Pancreas (tissue), 10 donors: ENCODE results near the gene SAMD11. TPM values are rescaled to one million over a fixed set of nuclear protein-coding genes. Genes with fewer than 3 reads are reported as not detected.

ENCODE experiments used
- ATAC-seq, 4 donors: fragments of 200-7000 bp; cut with Tn5 transposase; one replicate each; pipeline versions ENCODE4 v1.8.0 to v1.9.1; 2020; ENCODE audit warnings: mild to moderate bottlenecking in 4 of 4, moderate library complexity in 4 of 4
- DNase-seq, 6 donors: peaks; one replicate each; pipeline ENCODE4 v3.0.0-alpha.2; 2020
- FAIRE-seq: peaks from 2 replicates; lab custom pipeline; 2012; peaks lifted over from hg19 to GRCh38; lab: Jason Lieb, UNC
- H3K27ac ChIP-seq, 4 donors: fragments of 200-600 bp; sonication (generic); 1 replicate in 3 of 4; 2 replicates in 1 of 4; pipeline versions ENCODE4 v1.5.0 to v1.8.0; 2020
- H3K27me3 ChIP-seq, 4 donors: fragments of 200-600 bp; one replicate each; pipeline ENCODE4 v1.8.0; 2021
- H3K36me3 ChIP-seq, 3 donors: fragments of 200-600 bp; sonication (generic) in 1 of 3; one replicate each; pipeline versions ENCODE4 v1.5.0 to v1.8.0; 2020 to 2021
- H3K4me1 ChIP-seq, 3 donors: fragments of 200-600 bp; one replicate each; pipeline ENCODE4 v1.8.0; 2021
- H3K4me3 ChIP-seq, 4 donors: fragments of 200-600 bp; sonication (generic) in 2 of 4; one replicate each; pipeline versions ENCODE4 v1.5.0 to v1.8.0; 2020 to 2021
- H3K9me3 ChIP-seq, 4 donors: fragments of 200-600 bp; one replicate each; pipeline ENCODE4 v1.8.0; 2021
- CTCF ChIP-seq, 4 donors: fragments of 200-600 bp; sonication (generic) in 3 of 4; IDR thresholded peaks; one replicate each; pipeline versions ENCODE4 v1.5.0 to v1.8.0; 2021; ENCODE audit warnings: antibody characterized with exemption in 4 of 4
- WGBS, 2 donors: extraction: QIAGEN DNeasy Blood & Tissue Kit; methylation state at CpG; one replicate each; pipeline ENCODE4 v1.1.7; 2013; 5-methylcytosine and 5-hydroxymethylcytosine counted together
- intact Hi-C, 3 donors: fragments of 100-400 bp; cut with DNase I; formaldehyde crosslinking; loops; one replicate each; pipeline versions ENCODE4 v1.11.1 to v1.14.2; 2022
- polyA plus RNA-seq, 2 donors: library from polyadenylated mRNA; stranded (reverse); fragments of 200-250 nt; gene quantifications; one replicate each; pipeline ENCODE4 v1.2.3, GENCODE V29; 2013
- total RNA-seq, 6 donors: library from RNA; stranded (reverse); fragmentation: NEBNext Ultra II Directional in 4 of 6; extraction: Animal tissue kit (Norgen Biotek cat#: 25700) in 4 of 6; gene quantifications; one replicate each; pipeline versions ENCODE4 v1.2.1 to v1.2.4, GENCODE V29; 2021 to 2023
- donor health status: healthy with polysubstance abuse.
- donor health status: DM: no; HTN: no; CAD: no; lungs with moderate emphysema.
- donor health status: DM: no; HTN: no; CAD: no.
- donor health status: control.
- donor health status: control.
- donor health status: Bipolar disorder and iron deficiency.
- donor health status: DM: yes; HTN: yes; CAD: no.
- donor health status: DM: no; HTN: no; CAD: no.
- donor health status: DM: no; HTN: no; CAD: no.
- donor health status: DM: yes; HTN: yes; CAD: no.

The SAMD11 gene
- total and polyA plus RNA-seq, 8 donors = 0.19 to 23.7 (median 3.5) TPM

GRCh38 chr1:903305-903704 lies 20.4 kb upstream of the SAMD11 start:
- no peak for TF ChIP-seq CTCF (IDR thresholded peaks at IDR 0.05)
- H3K4me1 ChIP-seq = no peaks in the 10 kb centered on the region
- H3K27me3 ChIP-seq = no peaks in the 10 kb centered on the region
- H3K36me3 ChIP-seq = no peaks in the 10 kb centered on the region
- H3K9me3 ChIP-seq = no peaks in the 10 kb centered on the region
- FAIRE-seq = no peak
- H3K27ac ChIP-seq = no peak overlapping the region
- no peak overlapping the region for H3K4me3 ChIP-seq
- intact Hi-C loops = loop anchor here in 1 of 3 donors (5.0 kb wide), 1 partner anchor 69 kb away; no protein-coding TSS in a partner anchor
- no peak for DNase-seq
- no peak for ATAC-seq
- 90 to 91% methylated on average over 10 of the region's 10 CpGs for WGBS, 2 donors

GRCh38 chr1:903721-904271 lies 19.9 kb upstream of the SAMD11 start:
- H3K4me1 ChIP-seq = no peaks in the 10 kb centered on the region
- intact Hi-C loops = loop anchor here in 1 of 3 donors (5.0 kb wide), 1 partner anchor 69 kb away; no protein-coding TSS in a partner anchor
- no peak overlapping the region for H3K27ac ChIP-seq
- WGBS, 2 donors = 75 to 83% methylated on average over 19 to 21 of the region's 21 CpGs
- DNase-seq (peak in 3 of 6 donors; percentile 24 to 80 (median 36)), FAIRE-seq (no peak), ATAC-seq (peak in 2 of 4 donors; percentile 2 to 3)
- H3K36me3 ChIP-seq = no peaks in the 10 kb centered on the region
- H3K27me3 ChIP-seq = no peaks in the 10 kb centered on the region
- H3K9me3 ChIP-seq = no peaks in the 10 kb centered on the region
- peak overlapping the region in 3 of 4 donors; percentile 6 to 47 (median 31) for H3K4me3 ChIP-seq
- no peak for TF ChIP-seq CTCF (IDR thresholded peaks at IDR 0.05)

- intact Hi-C loops = loop anchor here in 1 of 3 donors (5.0 kb wide), 1 partner anchor 68 kb away; no protein-coding TSS in a partner anchor
- 0 to 4% methylated on average over 41 to 91 of the region's 91 CpGs for WGBS, 2 donors
These were observed 19.3 kb upstream of the SAMD11 start for GRCh38 chr1:904310-904950.

GRCh38 chr1:905071-905749 lies 18.5 kb upstream of the SAMD11 start:
- Histone ChIP-seq H3K4me3 (peak overlapping the region in 2 of 4 donors; percentile 31 to 47), H3K27ac (no peak overlapping the region), H3K27me3 (no peaks in the 10 kb centered on the region), H3K4me1 (no peaks in the 10 kb centered on the region), H3K36me3 (no peaks in the 10 kb centered on the region), H3K9me3 (no peaks in the 10 kb centered on the region)
- no peak for FAIRE-seq
- intact Hi-C loops = no loop called here
- ATAC-seq = peak; percentile 4 to 49 (median 32)
- no peak for TF ChIP-seq CTCF (IDR thresholded peaks at IDR 0.05)
- WGBS, 2 donors = 14 to 16% methylated on average over 45 to 49 of the region's 49 CpGs
- DNase-seq = peak in 4 of 6 donors; percentile 25 to 76 (median 52)

More at GRCh38 chr1:904310-904950, 19.3 kb upstream of the SAMD11 start:
- Histone ChIP-seq H3K27me3 (no peaks in the 10 kb centered on the region), H3K9me3 (no peaks in the 10 kb centered on the region), H3K36me3 (no peaks in the 10 kb centered on the region), H3K4me1 (no peaks in the 10 kb centered on the region), H3K27ac (no peak overlapping the region), H3K4me3 (peak overlapping the region; percentile 6 to 47 (median 19))
- peak; percentile 61 to 97 (median 85) for DNase-seq
- peak; percentile 91 to 94 (median 92) for ATAC-seq
- TF ChIP-seq CTCF (IDR thresholded peaks at IDR 0.05) = peak; percentile 94 to 98 (median 97)
- no peak for FAIRE-seq
